GM21367 (cell line): ENCODE measurements around the gene MUC22.

Source experiments
- ATAC-seq: cut with Tn5 transposase; IDR thresholded peaks from one replicate; pipeline ENCODE4 v1.9.1; 2021; ENCODE audit not compliant: unreplicated experiment

Gene MUC22

DNA sequence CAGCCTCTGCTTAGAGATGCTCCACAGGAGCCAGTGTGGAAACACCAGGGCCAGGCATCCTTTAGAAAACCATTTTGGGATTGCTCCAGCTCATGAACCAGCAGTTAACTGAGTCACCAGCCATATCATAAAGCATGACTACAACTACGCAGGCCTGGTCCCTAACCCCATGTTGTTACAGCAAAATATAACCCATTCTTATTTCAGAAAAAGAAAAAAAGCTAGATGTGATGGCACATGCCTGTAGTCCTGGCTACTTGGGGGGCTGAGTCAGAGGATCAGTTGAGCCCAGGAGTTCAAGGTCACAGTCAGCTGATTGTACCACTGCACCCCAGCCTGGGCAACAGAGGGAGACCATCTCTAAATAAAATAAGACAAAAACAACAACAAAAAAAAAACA, 65.3 kb downstream of the MUC22 start:
- no peak for ATAC-seq

DNA sequence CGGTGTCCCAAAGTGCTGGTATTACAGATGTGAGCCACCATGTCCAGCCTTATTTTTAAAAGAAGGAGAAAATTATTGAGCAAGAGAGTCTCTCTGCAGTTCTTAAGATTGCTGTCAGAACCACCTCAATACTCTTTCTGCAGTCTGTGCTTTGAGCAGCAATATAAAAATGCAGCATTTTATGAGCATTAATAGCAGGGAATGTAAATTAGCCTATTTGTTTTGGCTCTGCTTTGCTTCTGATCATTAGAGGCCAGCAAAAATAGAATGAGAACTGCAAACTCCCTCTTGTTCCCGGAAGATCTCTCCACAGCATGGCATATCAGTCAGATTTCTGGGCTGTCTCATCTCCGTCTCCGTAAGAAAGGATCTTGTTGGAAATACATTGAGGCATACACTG, 66.3 kb downstream of the MUC22 start:
- no peak for ATAC-seq

DNA sequence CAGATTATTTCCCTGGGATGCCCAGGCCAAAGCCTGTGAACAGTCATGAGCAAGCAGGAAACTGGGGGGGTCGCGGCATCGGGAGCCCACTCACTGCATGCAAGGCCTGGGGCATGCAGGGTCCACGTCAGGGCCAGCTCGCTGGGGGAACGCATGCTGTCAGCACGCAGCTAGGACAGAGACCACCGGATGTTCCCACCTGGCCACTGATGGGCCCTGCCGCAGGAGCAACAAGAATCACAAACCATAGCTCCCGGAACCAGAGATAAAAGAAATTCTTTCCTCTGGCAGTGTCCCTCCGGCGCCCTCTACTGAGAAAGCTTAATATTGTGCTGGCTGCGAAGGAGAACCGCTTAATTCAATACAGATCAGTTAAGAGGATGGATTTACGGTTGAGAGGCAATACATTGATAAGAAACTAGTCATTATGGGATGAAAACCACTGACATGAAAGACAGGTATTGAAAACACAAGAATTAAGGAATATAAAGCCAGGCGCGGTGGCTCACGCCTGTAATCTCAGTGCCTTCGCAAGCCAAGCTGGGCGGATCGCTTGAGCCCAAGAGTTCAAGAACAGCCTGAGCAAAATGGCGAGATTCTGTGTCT, 69.5 kb downstream of the MUC22 start:
- ATAC-seq: no peak

DNA sequence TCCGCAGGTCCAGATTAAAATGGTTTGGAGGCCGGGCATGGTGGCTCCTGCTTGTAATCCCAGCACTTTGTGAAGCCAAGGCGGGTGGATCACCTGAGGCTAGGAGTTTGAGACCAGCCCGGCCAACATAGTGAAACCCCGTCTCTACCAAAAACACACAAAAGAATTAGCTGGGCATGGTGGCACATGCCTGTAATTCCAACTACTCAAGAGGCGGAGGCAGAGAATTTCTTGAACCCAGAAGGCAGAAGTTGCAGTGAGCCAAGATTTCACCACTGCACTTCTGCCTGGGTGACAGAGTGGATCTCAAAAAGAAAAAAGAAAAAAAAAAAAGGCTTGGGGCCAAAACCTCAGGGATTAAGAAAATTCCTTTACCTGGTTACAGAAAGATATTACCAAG, 71.6 kb downstream of the MUC22 start:
- no peak for ATAC-seq

DNA sequence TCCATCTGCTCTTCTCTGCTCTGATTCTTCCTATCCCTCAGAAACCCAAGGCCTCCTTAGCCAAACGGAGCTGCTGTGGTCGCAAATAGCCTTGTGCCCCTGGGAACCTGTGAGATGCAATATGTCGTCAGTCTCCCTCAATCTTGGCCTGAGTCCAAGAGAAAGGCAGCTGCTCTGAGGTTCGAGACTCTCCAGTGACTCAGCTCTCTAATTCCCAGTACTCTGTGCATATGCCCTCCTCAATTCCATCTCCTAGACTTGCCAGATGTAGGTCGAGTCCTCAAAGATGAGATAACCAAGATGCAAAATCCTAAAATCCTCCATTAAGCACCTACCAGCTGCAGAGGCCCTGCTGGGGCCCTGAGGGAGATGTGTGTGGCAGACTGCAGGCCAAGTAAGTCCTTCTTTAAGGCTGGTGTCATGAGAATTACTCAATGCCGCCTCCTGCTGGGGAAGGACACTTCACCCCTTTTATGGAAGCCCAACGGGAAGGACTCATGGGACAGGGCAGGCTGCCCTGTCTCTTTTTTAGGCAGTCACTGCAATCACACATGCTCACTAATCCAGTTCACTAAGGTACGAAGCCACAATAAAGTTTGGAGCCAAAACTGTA, 73.6 kb downstream of the MUC22 start:
- ATAC-seq: no peak
